Ammon's horn (tissue), 1 donor: ENCODE results near the gene DOCK4.
"Not testable (repeated sequence)": the region's sequence is repeated elsewhere in the genome, so short reads cannot be mapped to it uniquely, and the experiment has no call there.

Source experiments
- DNase-seq: peaks from one replicate; pipeline ENCODE4 v3.0.0-alpha.2; 2016; ENCODE audit warnings: low spot score

The DOCK4 gene, protein sequence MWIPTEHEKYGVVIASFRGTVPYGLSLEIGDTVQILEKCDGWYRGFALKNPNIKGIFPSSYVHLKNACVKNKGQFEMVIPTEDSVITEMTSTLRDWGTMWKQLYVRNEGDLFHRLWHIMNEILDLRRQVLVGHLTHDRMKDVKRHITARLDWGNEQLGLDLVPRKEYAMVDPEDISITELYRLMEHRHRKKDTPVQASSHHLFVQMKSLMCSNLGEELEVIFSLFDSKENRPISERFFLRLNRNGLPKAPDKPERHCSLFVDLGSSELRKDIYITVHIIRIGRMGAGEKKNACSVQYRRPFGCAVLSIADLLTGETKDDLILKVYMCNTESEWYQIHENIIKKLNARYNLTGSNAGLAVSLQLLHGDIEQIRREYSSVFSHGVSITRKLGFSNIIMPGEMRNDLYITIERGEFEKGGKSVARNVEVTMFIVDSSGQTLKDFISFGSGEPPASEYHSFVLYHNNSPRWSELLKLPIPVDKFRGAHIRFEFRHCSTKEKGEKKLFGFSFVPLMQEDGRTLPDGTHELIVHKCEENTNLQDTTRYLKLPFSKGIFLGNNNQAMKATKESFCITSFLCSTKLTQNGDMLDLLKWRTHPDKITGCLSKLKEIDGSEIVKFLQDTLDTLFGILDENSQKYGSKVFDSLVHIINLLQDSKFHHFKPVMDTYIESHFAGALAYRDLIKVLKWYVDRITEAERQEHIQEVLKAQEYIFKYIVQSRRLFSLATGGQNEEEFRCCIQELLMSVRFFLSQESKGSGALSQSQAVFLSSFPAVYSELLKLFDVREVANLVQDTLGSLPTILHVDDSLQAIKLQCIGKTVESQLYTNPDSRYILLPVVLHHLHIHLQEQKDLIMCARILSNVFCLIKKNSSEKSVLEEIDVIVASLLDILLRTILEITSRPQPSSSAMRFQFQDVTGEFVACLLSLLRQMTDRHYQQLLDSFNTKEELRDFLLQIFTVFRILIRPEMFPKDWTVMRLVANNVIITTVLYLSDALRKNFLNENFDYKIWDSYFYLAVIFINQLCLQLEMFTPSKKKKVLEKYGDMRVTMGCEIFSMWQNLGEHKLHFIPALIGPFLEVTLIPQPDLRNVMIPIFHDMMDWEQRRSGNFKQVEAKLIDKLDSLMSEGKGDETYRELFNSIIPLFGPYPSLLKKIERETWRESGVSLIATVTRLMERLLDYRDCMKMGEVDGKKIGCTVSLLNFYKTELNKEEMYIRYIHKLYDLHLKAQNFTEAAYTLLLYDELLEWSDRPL (N-terminal part only)

GRCh38 chr7:112206238-112206990 is at the start of gene DOCK4, which contains the start of gene ZNF277:
Gene DOCK4, minus strand, starts transcription at chr7:112206399. Its CDS starts 261 bp downstream, at chr7:112206138.
Gene ZNF277, plus strand, starts transcription at chr7:112206695. Its CDS starts 22 bp downstream, at chr7:112206717.
- DNase-seq = peak; percentile 99

DNA sequence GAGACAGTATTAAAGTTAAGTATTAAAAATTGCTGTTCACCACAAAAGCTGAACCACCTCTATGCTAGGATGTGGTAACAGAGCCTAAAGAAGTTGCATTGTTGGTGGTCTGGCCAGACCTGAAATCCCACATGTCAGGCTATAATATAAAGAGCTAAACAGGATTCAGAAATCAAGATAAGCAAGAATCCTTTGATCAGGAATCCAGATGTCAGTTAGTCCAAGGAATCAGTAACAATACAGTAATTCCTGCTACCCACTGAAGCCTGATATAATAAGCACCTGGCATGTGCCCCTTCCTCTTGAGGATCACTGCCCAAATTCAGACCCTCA is 49.2 kb upstream of the DOCK4 start:
- DNase-seq = no peak

- DNase-seq = no peak
Observed at GRCh38 chr7:112254709-112255387, 48.6 kb upstream of the DOCK4 start.

GRCh38 chr7:112254156-112254555 is 48.0 kb upstream of the DOCK4 start:
- DNase-seq = no peak

GRCh38 chr7:112252691-112253090 is 46.5 kb upstream of the DOCK4 start:
- no peak for DNase-seq

- DNase-seq = peak; percentile 61
Observed at GRCh38 chr7:112252141-112252540, 45.9 kb upstream of the DOCK4 start.

DNA sequence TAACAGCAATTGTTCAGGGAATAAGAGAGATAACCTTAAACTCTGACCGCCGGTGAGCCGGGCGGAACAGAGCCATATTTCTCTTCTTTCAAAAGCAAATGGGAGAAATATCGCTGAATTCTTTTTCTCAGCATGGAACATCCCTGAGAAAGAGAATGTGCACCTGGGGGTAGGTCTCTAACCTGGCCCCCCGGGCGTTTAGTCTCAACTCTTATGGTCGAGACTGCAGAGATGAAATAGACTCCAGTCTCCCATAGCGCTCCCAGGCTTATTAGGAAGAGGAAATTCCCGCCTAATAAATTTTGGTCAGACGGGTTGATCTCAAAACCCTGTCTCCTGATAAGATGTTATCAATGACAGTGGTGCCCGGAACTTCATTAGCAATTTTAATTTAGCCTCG is 43.8 kb upstream of the DOCK4 start:
- not testable (repeated sequence) for DNase-seq

- no peak for DNase-seq
Observed at GRCh38 chr7:112248598-112248997, 42.4 kb upstream of the DOCK4 start.

DNA sequence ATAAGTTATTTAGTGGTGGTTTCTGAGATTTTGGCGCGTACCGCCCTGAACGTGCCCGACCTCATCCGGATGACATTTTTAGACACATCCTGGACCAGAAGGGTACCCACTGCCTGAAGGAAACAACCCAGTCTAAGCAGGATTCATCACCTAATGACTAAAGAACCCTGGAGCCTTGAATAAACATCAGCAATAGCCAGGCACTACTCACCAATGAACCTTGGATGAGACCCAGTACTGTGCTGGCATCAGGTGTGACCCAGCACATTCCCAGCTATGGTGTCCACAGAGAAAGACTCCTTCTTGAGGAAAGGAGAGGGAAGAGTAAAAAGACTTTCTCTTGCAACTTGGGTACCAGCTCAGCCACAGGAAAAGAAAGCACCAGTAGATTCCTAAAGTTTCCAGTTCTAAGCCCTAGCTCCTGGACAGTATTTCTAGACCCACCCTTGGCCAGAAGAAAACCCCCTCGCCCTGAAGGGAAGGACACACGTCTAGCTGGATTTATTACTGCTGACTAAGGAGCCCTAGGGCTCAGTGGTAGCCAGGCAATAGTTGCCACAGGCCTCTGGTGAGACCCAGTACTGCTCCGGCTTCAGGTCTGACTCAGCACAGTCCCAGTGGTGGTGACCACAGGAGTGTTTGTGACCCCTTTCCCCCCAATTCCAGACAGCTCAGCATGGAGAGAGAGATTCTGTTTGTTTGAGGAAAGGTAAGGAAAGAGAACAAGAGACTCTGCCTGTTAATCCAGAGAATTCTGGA is 32.8 kb upstream of the DOCK4 start:
- DNase-seq = no peak

DNA sequence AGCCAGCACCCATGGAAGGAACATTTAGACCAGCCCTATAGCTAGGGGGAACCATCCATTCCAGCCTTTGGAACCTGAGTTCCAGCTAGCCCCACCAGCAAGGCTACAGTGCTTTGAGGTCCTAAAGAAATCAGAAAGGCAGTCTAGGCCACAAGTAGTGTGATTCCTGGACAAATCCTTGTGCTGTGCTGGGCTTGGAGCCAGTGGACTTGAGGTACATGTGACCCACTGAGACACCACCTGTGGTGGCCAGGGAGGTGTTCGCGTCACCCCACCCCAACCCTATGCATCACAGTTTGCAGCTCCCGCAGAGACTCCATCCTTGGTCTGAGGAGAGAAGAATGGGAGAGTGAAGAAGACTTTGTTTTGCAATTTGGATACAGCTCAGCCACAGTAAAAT is 32.1 kb upstream of the DOCK4 start:
- no peak for DNase-seq

GRCh38 chr7:112236597-112236996 is 30.4 kb upstream of the DOCK4 start:
- no peak for DNase-seq

DNA sequence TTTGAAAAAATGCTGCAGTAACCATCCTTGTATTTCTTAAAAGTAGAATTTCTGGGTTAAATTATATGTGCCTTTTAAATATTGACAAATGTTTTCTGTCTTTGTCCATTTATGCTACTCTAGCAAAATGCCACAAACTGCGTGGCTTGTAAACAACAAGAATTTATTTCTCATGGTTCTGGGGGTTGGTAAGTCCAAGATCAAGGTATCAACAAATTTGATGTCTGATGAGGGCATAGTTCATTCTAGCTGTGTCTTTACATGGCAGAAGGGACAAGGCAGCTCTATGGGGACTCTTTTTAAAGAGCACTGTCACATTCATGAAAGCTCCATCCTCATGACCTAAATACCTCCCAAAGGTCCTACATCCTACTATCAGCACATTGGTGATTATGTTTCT is 27.9 kb upstream of the DOCK4 start:
- DNase-seq = no peak

DNA sequence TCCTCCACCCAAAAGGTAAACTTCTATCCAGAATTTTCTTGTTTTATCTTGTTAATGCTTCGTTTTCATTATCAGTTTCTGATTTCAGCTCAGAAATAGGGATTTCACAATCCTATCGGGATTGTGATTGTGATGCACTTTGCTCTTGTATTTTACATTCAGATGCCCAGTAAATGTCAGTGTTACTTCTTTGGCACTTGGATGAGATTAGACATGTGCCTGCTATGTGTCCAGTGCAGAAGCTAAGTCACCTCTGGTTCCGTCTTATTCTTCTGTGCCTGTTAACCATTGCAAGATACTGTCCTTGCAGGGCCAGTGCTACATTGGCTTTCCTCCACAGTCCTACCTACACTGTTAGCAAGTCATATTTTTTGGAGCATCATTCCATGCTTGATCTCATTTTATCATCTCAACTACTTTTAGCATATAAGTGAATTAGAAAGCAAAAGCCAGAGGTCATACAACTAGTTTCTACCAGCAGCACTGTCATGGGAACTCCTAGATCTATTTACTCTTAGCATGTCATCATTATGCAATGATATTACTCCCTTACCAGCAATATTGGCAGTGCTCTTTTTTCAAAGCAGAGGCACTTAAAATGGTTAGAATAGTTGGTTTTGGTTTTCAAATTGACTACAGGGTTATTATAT is 27.0 kb upstream of the DOCK4 start:
- DNase-seq = no peak

DNA sequence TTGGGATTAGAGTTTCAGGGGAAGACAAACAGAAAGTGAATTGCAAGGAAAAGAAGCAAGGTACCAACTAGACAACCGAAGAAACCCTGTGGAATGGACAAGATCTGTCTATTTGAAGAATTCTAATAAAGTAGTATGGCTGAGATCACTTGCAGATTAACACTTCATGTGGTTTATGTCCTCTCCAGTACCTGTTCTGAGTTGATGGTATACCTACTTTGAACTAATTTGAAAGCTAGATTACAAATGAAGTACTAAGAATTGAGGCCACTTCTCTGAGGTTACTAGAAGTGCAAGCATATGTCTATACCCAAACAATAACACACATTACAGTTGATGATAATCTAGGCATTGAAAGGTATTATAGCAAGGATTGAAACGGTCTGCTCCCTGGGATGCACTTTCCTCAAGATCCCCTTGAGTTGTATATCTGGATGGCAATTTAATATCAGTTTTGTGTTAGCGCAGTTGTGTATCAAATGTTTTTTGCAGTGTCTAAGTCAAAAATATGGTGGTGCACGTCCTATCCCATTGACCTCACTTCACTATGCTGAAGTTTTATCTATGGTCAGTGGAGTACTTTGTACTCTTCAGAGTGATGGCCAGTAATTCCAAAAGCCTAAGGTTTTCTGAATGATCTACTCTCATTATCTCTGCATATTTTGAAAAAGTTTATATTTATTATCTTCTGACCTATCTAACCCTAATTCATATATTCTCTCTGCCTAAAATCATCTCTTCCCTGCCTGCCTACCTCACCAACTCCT is 26.2 kb upstream of the DOCK4 start:
- DNase-seq = no peak

DNA sequence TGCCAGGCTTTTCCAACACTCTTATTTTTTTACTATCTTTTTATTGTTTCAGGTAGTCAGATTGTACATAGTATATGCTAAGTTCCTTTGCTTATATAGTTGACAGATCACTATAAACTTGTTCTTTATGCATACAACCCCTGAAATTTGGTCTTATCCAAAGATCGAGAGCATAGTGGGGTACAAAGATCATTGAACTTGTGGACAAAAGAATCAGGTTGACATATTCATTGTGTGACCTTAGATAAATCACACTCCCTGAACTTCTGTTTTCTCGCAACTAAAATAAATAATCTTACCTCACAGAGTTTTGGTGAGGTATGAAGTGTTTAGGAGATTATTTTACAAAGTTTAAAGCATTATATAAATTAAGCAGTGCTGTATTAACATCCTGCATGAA is 22.4 kb upstream of the DOCK4 start:
- DNase-seq = no peak

DNA sequence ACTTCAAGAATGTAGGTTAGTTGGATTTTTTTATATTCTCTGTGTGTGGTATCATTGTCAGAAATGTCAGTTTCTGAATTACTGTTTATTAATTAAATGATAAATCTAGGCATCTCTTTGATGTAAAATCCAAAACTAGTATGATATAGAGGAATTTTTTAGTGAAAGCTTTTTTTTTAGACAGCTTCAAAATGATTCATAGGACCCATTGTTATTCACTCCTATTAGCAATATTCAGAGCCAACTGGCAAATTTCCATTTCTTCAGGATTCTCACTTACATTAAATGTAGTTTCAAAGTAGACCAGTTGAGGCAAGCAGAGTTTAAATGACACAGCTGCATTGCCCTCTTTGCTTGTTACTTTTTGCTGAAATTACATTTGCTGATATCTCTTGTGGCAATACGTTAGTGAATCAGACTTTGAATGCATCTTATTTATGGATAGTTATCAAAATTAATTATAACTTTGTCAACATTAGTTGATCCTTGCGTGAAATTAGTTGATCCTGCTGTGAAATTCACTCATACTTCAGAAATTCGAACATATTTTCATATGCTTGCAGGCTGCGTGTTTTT is 20.6 kb upstream of the DOCK4 start:
- no peak for DNase-seq

DNA sequence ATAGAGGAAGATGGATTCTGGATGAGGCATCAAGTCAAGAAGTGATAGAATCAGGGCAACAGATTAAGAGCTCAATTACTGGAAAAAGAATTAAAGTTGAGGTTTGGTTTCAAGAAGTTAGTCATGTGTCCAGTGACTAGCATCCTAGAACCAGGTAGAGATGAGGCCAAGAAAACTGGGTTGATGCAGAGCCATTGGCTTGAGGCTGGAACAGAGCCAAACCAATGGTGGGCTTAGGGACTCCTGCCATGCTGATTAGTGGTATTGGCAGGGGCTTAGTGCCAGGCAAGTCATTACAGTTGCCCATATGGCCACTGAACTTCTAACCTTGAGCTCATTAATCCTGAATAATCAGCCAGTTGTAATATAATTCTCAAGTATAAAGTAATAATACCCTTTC is 18.8 kb upstream of the DOCK4 start:
- DNase-seq = no peak

DNA sequence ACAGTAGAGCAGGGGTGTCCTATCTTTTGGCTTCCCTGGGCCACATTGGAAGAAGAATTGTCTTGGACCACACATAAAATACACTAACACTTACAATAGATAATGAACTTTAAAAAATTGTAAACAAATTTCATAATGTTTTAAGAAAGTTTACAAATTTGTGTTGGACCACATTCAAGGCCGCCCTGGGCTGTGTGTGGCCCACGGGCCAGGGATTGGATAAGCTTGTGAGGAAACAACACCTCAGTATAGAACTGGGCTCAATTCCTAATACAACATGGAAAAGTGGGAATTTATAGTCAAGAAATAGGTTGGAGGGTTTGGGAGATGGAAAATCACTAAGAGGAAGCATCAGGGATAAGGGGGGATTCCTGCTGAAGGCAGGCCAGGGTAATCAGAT is 18.0 kb upstream of the DOCK4 start:
- DNase-seq = no peak

GRCh38 chr7:112223310-112223709 is 17.1 kb upstream of the DOCK4 start:
- no peak for DNase-seq
